Vagina (tissue), 2 donors: ENCODE measurements around the gene GLI3. TPM values are rescaled to one million over a fixed set of nuclear protein-coding genes. Genes with fewer than 3 reads are reported as not detected.

Experiments used
- DNase-seq, 2 donors: peaks; one replicate each; pipeline ENCODE4 v3.0.0-alpha.2; 2017; ENCODE audit errors: extremely low spot score in 2 of 2
- H3K27ac ChIP-seq: fragments of 200-600 bp; sonication (generic); one replicate; pipeline ENCODE4 v1.5.1; 2019
- H3K27me3 ChIP-seq: fragments of 200-600 bp; sonication (generic); one replicate; pipeline ENCODE4 v1.5.1; 2019
- H3K36me3 ChIP-seq, 2 donors: fragments of 200-600 bp; sonication (generic); one replicate each; pipeline ENCODE4 v1.5.1; 2017 to 2019
- H3K4me1 ChIP-seq: fragments of 200-600 bp; sonication (generic); one replicate; pipeline ENCODE4 v1.5.1; 2019
- H3K4me3 ChIP-seq, 2 donors: fragments of 200-600 bp; sonication (generic); 1 replicate in 1 of 2; 2 replicates in 1 of 2; pipeline ENCODE4 v1.5.1; 2016 to 2019
- H3K9me3 ChIP-seq: fragments of 200-600 bp; sonication (generic); one replicate; pipeline ENCODE4 v1.5.1; 2019
- CTCF ChIP-seq, 3 experiments: fragments of 450-650 bp in 2 of 3; fragments of 200-600 bp in 1 of 3; sonication (generic) in 1 of 3; IDR thresholded peaks; one replicate each; pipeline ENCODE4 v1.5.1; 2017 to 2019; ENCODE audit warnings: antibody characterized with exemption in 3 of 3, mild to moderate bottlenecking in 2 of 3, moderate library complexity in 2 of 3
- POLR2A ChIP-seq, 2 donors: fragments of 450-650 bp; IDR thresholded peaks; one replicate each; pipeline ENCODE4 v1.6.1; 2017; ENCODE audit warnings: antibody characterized with exemption in 2 of 2, mild to moderate bottlenecking in 2 of 2, moderate library complexity in 2 of 2
- POLR2AphosphoS5 ChIP-seq, 2 donors: sonication (generic); formaldehyde crosslinking; IDR thresholded peaks; one replicate each; pipeline ENCODE4 v1.9.0; 2017; ENCODE audit warnings: antibody characterized with exemption in 2 of 2, mild to moderate bottlenecking in 2 of 2, low read depth in 1 of 2; ENCODE audit not compliant: insufficient read depth in 1 of 2
- intact Hi-C: fragments of 100-400 bp; cut with DNase I; formaldehyde crosslinking; loops from one replicate; pipeline ENCODE4 v1.15.1; 2023
- small RNA-seq: library from RNA; depleted of rRNA; stranded (forward); fragments of <200 nt; gene quantifications from one replicate; pipeline ENCODE3, GENCODE V24; 2016
- total RNA-seq: library from RNA; depleted of rRNA; stranded (reverse); fragments of >200 nt; gene quantifications from one replicate; pipeline ENCODE4 v1.2.3, GENCODE V29; 2016

Gene GLI3
- total RNA-seq, 1 donor from 2014 or later, result 24.6 TPM

DNA sequence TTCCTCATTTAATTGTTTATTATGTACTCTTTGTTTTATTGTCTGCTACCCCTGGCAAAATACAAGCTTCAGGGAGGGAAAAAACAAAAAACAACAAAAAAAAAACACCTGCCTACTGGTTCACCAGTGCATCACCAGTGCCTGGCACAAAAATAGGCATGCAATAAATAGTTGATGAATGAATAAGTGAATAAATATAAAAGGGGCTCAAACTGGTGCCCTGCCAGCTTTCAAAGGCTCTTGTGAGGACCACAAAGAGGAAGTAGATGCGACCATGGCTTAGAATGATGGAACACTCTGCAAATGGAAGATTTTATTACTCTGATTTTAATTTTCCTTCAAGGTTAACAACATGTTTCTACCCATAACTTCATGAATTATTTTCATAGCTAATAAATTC is 321.1 kb downstream of the GLI3 start:
- intact Hi-C loops, result no loop called here
- DNase-seq, result no peak
- TF ChIP-seq POLR2A (IDR thresholded peaks at IDR 0.05) (no peak), CTCF (IDR thresholded peaks at IDR 0.05) (no peak), POLR2AphosphoS5 (IDR thresholded peaks at IDR 0.05; ENCODE audit: insufficient read depth in 1 of 2, low read depth in 1 of 2) (no peak)
- Histone ChIP-seq H3K9me3 (no peaks in the 10 kb centered on the region), H3K4me1 (peaks cover 13% of the 10 kb centered on the region), H3K27ac (no peak overlapping the region), H3K4me3 (no peak overlapping the region), H3K36me3 (no peaks in the 10 kb centered on the region), H3K27me3 (no peaks in the 10 kb centered on the region)

GRCh38 chr7:41912851-41913567 is 324.0 kb downstream of the GLI3 start:
- DNase-seq, result no peak
- no peak overlapping the region for H3K27ac ChIP-seq
- no peaks in the 10 kb centered on the region for H3K27me3 ChIP-seq
- TF ChIP-seq POLR2A (IDR thresholded peaks at IDR 0.05) (no peak), CTCF (IDR thresholded peaks at IDR 0.05) (no peak), POLR2AphosphoS5 (IDR thresholded peaks at IDR 0.05; ENCODE audit: insufficient read depth in 1 of 2, low read depth in 1 of 2) (no peak)
- H3K9me3 ChIP-seq, result no peaks in the 10 kb centered on the region
- no peak overlapping the region for H3K4me3 ChIP-seq
- peaks cover 9% of the 10 kb centered on the region for H3K4me1 ChIP-seq
- intact Hi-C loops, result no loop called here
- H3K36me3 ChIP-seq, result no peaks in the 10 kb centered on the region

DNA sequence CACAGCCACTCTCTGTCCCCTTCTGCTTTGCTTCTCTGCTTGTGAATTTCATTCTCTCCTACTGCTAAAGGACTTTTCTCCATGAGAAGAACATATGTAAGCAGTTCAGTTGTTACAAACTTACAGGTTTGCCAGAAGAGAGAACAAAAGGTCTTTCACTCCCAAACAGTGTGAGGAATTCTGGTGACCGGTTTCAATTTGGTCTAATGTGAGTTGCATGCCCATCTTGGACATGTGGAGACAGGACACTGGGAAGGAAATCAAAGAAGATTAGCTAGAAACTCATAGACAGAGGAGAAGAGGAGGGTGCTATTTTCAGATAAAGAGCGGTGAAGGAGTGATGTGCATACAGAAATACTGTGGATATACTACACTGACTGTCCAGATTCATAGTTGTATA is 324.6 kb downstream of the GLI3 start:
- Histone ChIP-seq H3K4me3 (no peak overlapping the region), H3K9me3 (no peaks in the 10 kb centered on the region), H3K4me1 (peaks cover 9% of the 10 kb centered on the region), H3K27me3 (no peaks in the 10 kb centered on the region), H3K27ac (no peak overlapping the region), H3K36me3 (no peaks in the 10 kb centered on the region)
- no peak for DNase-seq
- TF ChIP-seq CTCF (IDR thresholded peaks at IDR 0.05), result no peak
- no peak for TF ChIP-seq POLR2AphosphoS5 (IDR thresholded peaks at IDR 0.05; ENCODE audit: insufficient read depth in 1 of 2, low read depth in 1 of 2)
- no peak for TF ChIP-seq POLR2A (IDR thresholded peaks at IDR 0.05)
- intact Hi-C loops, result no loop called here

DNA sequence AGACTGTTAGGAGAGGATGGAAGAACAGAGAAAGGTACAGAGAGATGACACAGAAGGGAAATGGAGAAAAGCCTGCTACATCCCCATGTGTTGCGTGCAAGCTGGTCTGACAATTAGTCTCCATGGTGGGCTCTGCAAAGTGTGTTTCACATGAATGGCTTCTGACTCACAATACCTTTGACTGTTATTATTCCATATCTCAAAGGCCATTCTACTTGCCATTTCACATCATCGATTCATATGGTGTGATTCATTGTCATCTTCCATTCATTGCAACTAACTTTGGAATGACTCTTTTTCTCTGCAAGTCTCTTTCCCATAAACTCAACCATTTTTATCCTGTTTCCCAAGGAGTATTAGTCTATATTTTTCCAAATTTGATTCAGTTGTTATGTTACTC is 325.2 kb downstream of the GLI3 start:
- Histone ChIP-seq H3K4me1 (peaks cover 8% of the 10 kb centered on the region), H3K4me3 (no peak overlapping the region), H3K9me3 (no peaks in the 10 kb centered on the region), H3K27me3 (no peaks in the 10 kb centered on the region), H3K36me3 (no peaks in the 10 kb centered on the region), H3K27ac (no peak overlapping the region)
- intact Hi-C loops, result no loop called here
- TF ChIP-seq POLR2AphosphoS5 (IDR thresholded peaks at IDR 0.05; ENCODE audit: insufficient read depth in 1 of 2, low read depth in 1 of 2), result no peak
- no peak for TF ChIP-seq CTCF (IDR thresholded peaks at IDR 0.05)
- no peak for TF ChIP-seq POLR2A (IDR thresholded peaks at IDR 0.05)
- DNase-seq, result no peak

Small RNA genes within 50 kb of the gene (small RNA-seq; reads per million reads assigned to genes)
- not detected for gene HMGN2P30
